Endometrium (tissue), 2 donors: Measurements from ENCODE around the gene PDF.

Experiments used
- FAIRE-seq: peaks from 2 replicates; lab custom pipeline; 2012; peaks lifted over from hg19 to GRCh38; lab: Jason Lieb, UNC
- donor health status: control.
- donor health status: control.

PDF gene

DNA sequence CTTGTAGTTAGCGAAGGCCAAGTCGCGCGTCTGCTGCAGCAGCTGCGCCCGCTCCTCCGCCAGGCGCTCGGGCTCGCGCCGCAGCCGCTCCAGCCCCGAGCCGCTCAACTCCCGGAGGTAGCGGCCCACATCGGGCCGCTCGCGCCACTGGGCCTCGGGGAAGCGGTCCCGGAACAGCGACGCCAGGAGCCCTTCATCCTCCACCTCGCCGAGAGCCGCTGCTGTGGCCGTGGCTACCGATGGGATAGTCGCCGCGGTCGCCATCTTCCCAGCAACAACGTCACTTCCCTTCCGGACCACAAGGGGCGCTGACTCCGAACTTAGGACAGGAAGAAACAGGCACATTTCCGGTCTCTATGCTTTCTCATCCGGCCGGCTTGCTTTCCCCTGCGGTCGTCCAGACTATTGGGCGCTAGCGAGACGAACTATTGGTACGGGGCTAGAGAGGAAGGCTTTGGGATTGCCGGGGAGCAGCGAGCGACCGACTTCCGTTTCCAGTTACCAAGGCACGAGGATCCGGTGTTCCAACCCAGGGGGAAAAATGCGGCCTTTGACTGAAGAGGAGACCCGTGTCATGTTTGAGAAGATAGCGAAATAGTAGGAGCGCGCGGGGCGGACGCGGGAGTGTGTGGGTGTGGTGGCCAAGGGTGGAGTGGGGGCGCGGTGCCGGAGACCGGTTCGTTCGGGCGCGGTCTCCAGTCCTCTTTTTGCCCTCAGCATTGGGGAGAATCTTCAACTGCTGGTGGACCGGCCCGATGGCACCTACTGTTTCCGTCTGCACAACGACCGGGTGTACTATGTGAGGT, 9.1 kb upstream of the PDF start, which contains the start of the genes COG8 and NIP7:
COG8 (minus strand) TSS at position 276 of the 806 bp plus-strand sequence; CDS start at position 264, 12 bp downstream.
NIP7 (plus strand) TSS at position 484 of the 806 bp plus-strand sequence; CDS start at position 542, 58 bp downstream.
- FAIRE-seq = peak; percentile 94

DNA sequence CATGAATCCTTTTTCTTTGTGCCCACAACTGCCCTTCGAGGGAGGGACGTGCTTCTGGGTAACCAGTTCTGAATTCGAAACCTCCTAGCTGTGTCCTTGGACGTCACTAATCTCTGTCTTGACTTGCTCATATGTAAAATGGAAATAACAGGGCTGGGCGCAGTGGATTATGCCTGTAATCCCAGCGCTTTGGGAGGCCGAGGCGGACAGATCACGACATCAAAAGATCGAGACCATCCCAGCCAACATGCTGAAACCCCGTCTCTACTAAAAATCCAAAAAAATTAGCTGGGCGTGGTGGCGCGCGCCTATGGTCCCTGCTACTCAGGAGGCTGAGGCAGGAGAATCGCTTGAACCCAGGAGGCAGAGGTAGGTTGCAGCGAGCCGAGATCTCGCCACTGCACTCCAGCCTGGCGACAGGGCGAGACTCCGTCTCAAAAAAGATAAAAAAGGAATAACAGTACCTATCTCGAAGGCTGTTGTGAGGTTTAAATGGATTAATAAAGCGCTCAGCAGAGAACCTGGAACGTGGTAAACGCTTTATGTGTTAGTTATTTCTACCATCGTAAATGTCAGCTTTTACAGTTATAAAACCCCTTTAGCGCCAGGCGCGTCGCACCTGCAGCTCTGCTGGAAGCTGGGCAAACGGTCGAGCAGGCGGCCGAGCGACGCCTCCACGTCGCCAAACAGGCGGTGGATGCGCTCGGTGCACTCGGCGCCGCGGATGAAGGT, 8.3 kb upstream of the PDF start:
- FAIRE-seq = no peak

DNA sequence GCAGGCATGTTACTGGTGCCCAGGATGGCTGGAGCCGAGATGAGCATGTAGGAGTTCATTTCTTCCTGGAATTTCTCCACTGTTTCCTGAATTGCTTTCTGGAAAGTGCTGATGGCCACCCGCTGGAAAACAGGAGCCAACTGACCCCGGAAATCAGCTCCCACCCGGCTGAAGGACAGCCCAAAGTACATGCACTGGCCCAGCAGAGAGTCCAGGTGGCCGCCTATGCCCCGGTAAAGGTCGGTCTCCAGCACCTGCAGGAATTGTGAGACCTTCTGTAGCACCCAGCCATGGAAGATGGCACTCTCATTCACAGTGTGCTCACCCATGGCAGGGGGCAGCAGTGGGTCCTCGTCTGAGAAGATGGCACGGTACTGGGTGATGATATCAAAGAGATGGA, 4.3 kb upstream of the PDF start:
- no peak for FAIRE-seq

DNA sequence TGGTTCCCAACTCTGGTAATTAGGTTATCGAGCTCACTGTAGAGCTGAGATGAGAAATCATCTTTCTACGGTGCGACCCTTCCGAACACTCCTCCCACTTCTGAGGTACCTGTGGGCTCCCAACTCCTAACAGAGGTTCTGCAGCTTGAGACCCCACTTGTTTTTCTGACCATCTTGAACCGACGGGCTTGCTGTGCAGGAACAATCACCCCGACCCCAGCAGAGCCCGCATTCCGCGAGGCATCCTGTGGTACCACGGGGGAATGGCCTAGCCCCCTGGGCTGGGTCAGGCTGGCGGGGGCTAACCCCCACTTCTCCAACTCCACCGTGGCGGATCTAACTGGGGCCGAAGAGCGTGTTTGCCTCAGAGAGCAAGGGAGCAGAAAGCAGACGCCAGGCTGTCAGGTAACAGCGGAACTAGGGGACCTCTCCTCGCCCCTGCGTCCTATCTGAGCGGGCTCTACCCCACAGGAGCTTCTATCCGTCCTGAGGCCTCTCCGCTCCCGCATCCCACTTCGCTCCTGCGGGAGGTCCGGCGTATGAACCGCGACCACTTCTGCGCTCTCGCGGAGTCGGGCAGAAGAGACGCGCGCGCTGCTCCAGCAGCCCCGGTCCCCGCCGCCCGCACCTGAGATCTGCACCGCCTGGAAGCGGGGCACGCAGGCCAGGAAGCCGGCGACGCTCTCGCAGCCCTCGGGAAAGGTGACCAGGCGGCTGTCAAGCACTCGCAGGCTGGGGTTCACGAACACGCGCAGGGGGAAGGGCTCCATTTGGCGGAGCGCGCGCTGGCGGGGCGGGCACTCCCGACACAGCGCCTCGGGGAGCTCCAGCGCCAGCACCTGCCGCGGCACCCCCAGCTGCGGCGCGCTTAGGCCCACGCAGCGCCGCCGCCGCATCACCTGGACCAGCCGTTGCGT, 761 bp downstream of the PDF start:
- no peak for FAIRE-seq

DNA sequence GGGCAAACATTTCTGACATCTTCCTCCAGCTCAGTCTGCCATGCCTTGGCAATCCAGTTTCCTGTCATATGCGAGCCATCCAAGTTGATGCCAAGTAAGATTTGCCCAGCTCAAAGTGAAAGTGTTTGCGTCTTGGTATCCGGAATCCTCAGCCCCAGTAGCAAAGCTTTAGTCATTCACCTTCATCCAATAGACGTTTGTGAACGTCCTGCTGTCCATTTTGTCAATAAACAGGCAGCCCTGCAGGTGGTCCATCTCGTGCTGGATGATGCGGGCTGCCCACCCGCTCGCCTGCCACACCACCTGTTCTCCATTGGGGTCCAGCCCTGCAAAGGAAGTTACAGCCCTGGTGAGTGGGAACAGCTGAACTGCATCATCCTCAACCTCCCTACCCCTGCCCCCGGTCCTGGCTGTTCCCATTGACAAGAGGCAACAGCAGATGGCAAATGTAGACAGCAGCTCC, 1.5 kb downstream of the PDF start:
- FAIRE-seq = no peak

DNA sequence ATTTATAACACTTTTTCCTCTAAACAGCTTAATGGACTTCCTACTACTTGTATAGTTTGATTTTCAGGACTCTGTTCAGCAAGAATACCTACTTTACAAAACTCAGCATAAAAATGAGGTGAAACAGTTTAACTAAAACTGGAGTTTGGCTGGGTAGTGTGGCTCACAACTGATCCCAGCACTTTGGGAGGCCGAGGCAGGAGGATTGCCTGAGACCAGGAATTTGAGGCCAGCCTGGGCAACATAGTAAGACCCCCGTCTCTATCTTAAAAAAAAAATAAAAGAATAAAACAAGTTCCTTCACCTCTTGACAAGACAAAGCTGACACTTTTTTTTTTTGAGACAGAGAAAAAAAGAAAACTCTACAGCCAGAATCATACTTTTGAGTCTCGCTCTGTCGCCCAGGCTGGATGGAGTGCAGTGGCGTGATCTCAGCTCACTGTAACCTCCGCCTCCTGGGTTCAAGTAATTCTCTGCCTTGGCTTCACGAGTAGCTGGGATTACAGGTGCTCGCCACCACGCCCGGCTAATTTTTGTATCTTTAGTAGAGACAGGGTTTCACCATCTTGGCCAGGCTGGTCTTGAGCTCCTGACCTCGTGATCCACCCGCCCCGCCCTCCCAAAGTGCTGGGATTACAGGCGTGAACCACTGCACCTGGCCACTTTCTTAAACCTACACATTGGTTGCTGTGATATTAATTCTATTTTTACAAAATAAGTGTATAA, 2.6 kb downstream of the PDF start:
- FAIRE-seq = no peak

DNA sequence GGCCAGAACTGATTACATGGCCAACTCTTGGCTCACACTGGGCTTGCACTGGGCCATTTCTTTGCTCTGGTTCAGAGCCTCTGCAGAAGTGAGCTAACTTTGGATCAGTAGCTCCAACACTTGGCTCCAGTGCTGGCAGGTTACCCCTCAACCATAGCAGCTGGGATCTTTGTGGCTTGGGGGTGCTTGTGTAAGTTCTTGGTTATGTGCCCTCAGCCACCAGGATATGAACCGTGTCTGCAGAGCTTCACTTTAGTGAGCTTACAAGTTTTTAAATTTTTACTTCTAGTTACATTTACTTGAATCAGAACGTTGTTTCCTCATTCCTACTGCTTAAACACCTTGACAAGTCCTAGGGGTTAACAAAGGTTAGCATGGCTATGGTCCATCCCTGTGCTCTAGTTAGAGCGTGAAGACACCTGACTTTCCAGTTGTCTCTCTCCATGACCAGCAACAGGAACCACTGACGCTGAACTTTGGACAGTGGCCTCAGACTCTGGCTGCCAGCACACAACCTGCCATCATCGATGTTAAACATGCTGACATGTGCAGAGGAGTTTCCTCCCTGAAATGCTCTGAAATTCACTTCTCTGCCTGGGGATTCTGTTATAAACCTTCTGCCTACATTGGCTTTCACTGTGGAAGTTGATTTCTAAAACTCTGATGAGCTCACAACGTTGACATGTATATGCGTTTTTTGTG, 4.1 kb downstream of the PDF start:
- no peak for FAIRE-seq

DNA sequence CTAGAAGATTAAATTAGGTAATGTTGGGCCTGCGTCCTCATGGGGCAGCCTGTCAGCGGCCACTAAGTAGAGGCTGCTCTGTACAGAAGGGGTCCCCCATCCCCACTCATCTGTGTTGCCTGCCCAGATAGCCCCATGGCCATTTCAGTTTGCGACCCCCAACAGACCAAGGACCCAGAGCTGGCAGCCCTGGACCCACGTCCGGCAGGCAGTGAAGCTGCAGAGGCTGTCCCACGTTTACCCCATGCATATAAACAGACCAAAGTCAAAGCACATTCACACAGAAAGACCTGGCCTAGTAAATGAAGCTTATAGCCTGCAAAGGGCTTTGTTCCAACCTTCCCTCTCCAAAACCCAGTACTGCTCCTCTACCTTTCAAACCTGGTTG, 4.6 kb downstream of the PDF start:
- no peak for FAIRE-seq

DNA sequence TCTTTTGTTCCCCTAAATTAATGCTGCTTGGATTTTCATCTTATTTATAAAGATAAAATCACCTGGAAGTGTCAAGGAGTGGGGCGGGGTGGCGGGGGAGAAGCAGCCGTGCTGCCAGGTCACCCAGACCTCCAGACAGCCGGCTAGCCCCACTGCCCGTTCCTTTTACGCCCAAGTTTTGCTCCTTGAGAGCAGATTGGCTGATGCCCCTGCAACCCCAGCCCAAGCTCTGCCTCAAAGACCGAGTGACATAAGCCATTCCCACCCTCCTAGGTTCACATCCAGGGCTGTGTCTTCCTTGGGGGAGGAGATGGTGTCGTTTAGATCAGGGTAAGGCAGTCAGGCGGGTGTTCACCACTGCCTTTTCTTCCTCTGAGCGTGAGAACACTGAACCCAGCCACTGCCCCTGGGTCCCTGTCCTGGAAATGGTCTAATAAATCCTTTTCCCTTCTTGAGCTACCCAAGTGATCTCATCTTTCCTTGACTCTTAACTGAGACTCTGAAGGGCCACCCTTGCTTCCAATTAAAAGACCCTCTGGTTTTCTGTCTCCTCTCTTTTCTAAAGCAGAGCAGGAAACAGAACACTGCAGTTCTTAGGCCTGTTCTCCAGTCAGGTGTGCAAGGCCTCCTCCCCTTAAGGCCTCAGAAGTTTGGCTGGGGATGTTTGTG, 5.7 kb downstream of the PDF start:
- FAIRE-seq = no peak

DNA sequence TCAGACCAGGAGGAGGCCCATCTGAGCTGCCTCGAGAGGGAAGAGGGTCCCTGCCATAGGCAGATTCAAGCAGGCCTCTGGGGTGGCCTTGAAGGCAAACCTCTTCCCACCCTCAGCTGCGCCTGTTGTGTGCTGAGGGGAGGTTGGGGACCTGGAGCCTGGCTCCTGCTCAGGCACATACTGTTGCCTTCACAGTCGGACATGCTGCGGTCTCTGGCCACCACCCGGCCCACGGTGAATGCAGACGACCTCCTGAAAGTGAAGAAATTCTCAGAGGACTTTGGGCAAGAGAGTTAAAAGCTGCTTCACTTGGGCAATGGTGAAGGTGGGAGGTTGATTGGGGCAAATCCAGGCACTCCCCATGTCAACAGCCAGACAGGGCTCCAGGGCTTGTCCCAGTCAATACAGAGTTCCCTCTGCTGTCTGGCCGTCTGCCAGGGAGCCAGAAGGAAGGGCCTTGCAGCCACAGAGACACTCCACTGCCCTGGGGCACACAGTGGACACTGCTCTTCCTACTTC, 6.3 kb downstream of the PDF start:
- no peak for FAIRE-seq

DNA sequence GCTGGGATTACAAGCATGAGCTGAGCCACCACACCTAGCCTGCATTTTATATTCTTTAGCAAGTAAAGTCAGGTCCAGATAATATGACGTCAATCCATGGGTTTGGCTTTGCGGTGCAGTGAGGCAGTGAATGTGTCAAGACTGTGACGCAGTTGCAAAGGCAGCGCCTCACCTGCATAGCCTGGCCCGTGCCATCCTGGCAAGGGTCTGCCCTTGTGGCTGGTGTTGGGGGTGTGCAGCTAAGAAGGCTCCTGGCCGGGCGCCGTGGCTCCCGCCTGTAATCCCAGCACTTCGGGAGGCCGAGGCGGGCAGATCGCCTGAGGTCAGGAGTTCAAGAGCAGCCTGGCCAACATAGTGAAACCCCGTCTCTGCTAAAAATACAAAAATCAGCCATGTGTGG, 7.0 kb downstream of the PDF start:
- FAIRE-seq = no peak

DNA sequence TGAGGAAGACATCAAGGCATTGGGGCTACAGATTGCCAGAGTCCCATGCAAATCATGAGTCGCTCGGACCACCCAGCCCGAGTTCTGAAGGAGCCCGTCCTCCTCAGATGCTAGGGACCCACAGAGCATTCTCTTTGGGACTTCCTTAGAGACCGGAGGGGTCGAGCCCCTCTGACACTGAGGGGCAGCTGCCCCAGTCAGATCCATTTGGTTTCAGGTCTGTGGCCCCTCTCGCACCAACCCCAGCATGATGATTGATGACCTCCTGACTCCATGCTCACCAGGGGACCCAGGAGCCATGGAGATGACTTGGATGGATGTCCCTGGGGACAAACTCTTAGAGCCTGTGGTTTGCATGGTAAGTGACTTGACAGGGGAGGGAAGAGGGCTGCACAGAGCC, 8.0 kb downstream of the PDF start:
- no peak for FAIRE-seq

DNA sequence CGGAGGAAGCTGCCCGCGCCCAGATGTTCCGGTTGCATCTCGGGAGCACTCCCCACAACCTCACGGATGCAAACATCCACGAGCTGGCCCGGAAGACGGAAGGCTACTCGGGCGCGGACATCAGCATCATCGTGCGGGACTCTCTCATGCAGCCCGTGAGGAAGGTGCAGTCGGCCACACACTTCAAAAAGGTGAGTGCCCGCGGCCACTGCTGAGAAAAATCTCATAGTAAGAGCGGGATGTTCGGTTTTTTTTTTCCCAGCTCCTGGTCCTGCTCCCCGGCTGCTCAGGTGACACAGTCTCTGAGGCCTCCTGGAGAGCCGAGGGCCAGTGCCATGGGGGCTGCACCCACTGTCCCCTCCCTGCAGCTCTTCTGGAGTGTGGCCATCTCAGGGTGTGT, 9.3 kb downstream of the PDF start:
- no peak for FAIRE-seq

DNA sequence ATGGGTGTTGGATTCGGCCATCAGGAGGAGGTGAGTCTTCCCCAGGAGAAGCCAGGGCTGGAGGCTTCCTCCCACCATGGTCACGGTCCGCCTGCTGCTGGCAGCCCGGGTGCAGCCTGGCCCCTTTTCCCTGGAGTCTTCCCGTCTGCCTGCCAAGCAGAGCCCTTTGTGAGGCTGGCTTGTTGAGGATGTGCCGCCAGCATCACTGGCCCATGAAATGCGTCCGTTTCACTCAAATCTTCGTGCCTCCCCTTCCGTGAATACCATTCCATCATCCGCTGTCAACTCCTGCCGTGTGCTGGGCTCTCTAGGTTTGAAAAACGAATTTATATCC, 9.7 kb downstream of the PDF start:
- no peak for FAIRE-seq

DNA sequence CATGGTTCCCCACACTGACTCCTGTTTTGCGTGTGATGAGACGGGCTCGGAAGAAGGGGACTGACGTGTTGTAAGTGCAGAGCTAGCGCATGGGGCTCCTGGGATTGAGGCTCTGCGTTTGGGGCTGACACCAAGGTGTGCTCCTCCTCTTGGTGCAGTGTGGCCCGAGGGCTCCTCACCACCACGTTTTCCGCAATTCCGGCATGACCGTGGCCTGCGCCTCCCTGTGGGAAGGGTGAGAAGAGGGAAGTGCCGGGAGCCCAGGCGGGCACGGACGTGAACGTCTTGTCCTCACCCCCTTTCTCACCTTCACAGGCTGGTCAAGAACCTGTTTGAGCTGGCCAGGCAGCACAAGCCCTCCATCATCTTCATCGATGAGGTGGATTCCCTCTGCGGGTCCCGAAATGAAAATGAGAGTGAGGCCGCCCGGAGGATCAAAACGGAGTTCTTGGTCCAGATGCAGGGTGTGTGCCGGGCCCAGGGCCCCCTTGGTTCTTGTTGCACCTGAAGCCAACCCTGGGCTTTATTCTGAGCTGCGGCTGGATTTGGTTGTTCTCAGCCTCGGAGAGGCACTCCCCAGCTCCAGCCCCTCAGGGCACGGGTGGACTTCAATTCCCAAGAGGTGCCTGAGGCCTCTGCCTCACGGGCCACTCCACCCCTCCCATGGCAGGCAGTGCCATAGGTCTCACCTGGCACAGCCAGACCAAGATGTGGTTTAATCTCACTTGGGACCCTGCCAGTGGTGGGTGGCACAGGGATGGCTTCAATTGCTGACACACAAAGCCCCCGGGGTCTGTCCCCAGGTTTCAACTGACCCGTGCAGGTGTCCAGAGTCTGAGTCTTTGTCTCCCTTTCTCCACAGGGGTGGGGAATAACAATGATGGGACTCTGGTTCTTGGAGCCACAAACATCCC, 10.3 kb downstream of the PDF start:
- no peak for FAIRE-seq

DNA sequence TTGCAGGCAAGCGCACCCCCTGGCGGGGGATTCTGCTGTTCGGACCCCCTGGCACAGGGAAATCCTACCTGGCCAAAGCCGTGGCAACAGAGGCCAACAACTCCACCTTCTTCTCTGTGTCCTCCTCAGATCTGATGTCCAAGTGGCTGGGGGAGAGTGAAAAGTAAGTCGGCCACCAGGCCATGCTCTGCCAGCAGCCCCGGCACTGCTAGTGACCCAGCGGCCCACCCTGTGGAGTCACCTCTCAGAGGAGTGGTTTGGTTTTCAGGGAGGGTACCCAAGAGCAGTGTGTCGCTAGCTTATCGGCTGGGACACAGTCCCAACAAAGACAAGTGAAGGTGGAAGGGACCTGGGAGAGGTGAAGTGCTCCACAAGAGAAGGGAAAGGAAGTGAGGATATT, 11.0 kb downstream of the PDF start:
- no peak for FAIRE-seq

DNA sequence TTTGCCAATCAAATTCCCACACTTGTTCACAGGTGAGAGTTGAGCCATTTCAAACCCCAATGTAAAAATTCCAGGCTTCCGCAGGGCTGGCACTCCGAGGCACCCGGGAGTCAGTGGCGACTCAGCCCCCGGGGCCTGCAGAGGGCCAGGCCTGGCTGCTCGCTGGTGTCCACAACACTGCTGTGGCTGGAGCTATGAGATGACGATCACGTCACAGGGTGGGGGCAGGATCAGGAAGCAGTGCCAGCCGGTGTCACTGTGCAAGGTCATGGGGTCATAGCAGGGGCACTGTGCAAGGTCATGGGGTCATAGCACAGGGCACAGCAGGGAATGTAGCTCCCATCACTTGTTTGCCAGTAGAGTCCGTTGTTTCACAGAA, 11.5 kb downstream of the PDF start:
- FAIRE-seq = no peak

DNA sequence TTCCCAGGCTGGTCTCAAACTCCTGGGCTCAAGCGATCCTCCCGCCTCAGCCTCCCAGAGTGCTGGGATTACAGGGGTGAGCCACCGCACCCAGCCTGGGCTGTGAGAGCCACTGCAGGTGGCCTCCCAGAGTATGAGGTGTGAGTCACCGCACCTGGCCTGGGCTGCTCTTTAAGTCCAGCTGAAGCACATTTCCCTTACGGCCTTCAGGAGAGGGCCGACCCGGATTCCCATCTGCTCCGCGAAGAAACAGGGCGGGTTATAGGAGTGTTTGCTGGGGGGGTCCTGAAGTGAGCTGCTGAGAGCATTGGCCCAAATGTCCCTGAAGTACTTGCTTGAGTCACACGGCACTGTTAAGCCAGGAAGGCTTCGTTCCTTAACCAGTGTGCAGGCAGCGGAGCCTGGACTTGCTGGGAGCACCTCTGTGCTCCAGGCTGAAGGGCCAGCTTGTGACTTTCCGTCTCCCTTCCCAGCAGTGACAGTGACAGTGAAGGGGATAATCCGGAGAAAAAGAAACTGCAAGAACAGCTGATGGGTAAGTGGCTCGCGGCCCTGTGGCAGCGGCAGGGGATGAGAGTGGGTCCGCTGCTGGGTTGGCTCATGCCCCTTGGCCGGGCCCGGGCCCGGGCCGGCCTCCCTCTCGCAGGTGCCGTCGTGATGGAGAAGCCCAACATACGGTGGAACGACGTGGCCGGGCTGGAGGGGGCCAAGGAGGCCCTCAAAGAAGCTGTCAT, 12.0 kb downstream of the PDF start:
- FAIRE-seq = no peak

DNA sequence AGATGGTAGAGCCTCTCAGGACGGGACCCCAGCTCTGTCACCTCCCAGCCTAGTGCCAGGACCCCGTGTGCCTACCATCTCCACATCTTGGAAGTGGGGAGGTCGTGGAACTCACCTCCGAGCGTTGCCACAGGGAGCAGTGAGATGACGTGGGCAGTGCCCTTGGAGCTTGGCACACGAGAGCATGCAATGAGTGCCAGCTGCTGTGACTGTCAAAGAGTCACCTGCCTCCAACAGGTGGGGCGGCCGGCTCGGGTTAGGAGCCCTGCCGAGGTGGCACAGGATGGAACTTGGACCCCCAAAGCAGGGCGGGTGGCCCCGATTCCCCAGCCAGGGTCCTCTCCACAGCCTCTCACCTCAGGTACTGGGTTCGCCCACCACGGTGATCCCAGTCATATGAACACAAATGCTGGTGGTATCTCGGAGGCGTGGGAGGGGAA, 13.8 kb downstream of the PDF start:
- FAIRE-seq = no peak
